HG03378 (cell line): ENCODE measurements around the gene NRK.
"Not testable (repeated sequence)": the region's sequence is repeated elsewhere in the genome, so short reads cannot be mapped to it uniquely, and the experiment has no call there.

Source experiments
- ATAC-seq: cut with Tn5 transposase; IDR thresholded peaks from one replicate; pipeline ENCODE4 v1.9.1; 2021; ENCODE audit warnings: mild to moderate bottlenecking, moderate library complexity; ENCODE audit not compliant: unreplicated experiment

The NRK gene

GRCh38 chrX:105876658-105877057 is 54.3 kb downstream of the NRK start:
- peak; percentile 58 for ATAC-seq

GRCh38 chrX:105880491-105880890 is 58.2 kb downstream of the NRK start:
- ATAC-seq, result no peak

- ATAC-seq, result no peak
Observed at GRCh38 chrX:105882581-105883275, 60.4 kb downstream of the NRK start.

- ATAC-seq, result no peak
Observed at GRCh38 chrX:105894721-105895120, 72.4 kb downstream of the NRK start.

GRCh38 chrX:105909576-105909975 is 87.2 kb downstream of the NRK start:
- no peak for ATAC-seq

GRCh38 chrX:105910563-105911105 is 88.3 kb downstream of the NRK start:
- no peak for ATAC-seq

GRCh38 chrX:105945266-105945665 is 122.9 kb downstream of the NRK start:
- ATAC-seq, result no peak

- no peak for ATAC-seq
Observed at GRCh38 chrX:105969487-105969886, 147.1 kb downstream of the NRK start.

- no peak for ATAC-seq
Observed at GRCh38 chrX:105972690-105973386, 150.5 kb downstream of the NRK start.

- ATAC-seq, result no peak
Observed at GRCh38 chrX:105973387-105973739, 151.0 kb downstream of the NRK start.

GRCh38 chrX:105975382-105975781 is 153.0 kb downstream of the NRK start:
- ATAC-seq, result no peak

- ATAC-seq, result no peak
Observed at GRCh38 chrX:105981772-105982485, 159.6 kb downstream of the NRK start.

- not testable (repeated sequence) for ATAC-seq
Observed at GRCh38 chrX:105988487-105988886, 166.1 kb downstream of the NRK start.

- ATAC-seq, result no peak
Observed at GRCh38 chrX:105999294-105999693, 177.0 kb downstream of the NRK start.

- ATAC-seq, result no peak
Observed at GRCh38 chrX:106000203-106000602, 177.9 kb downstream of the NRK start.

GRCh38 chrX:106000609-106001008 is 178.3 kb downstream of the NRK start:
- not testable (repeated sequence) for ATAC-seq

GRCh38 chrX:106005684-106006083 is 183.3 kb downstream of the NRK start:
- ATAC-seq, result no peak

GRCh38 chrX:106007815-106008214 is 185.5 kb downstream of the NRK start:
- no peak for ATAC-seq
